Measurements from ENCODE around the gene COX8A. TPM values are rescaled to one million over a fixed set of nuclear protein-coding genes. Genes with fewer than 3 reads are reported as not detected.

COX8A gene
- total and polyA plus RNA-seq, 10 of the 15 experiments (the other 5 are each of a cell fraction or from before 2014, with no cell fraction given), result 243 to 1,476 (median 522) TPM

DNA sequence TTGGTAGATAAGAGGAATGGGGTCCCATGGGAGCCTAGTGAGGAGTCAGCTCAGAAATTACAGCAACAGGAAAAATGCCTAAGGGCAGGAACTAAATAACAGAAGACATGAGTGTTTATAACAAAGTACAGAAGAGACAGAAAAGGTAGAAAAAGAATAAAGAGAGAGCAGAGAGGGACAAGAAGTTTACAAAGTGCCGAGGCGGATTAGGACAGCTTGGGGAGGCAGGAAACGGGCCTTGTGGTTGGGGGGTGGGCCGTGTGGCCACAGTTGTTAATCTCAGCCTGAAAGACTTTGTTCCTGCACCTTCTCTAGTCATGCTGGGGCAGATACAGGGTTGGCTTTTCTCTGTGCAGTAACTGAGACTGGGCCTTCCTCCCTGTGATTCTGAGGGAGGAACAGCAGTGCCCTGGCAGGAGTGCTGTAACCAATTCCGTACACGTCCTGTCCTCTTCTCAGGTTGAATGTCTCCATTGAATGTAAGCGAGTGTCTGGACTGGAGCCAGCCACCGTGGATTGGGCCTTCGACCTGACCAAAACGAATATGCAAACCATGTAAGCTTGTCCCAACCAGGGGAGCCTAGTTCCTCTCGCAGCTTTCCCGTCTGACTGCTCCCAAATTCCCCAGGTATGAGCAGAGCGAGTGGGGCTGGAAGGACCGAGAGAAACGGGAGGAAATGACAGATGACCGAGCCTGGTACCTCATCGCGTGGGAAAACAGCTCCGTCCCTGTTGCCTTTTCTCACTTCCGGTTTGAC lies 22.5 kb upstream of the COX8A start (continued):
- TF ChIP-seq ZBTB40 (IDR thresholded peaks at IDR 0.05; ENCODE audit: borderline replicate concordance), result no peak
- peak; percentile 82 for TF ChIP-seq SPI1 (IDR thresholded peaks at IDR 0.05; ENCODE audit: borderline replicate concordance, insufficient read depth, low read depth, low read length)
- no peak for TF ChIP-seq YBX1 (IDR thresholded peaks at IDR 0.05)
- TF ChIP-seq JUND (IDR thresholded peaks at IDR 0.05; ENCODE audit: low read depth, low read length), result no peak
- TF ChIP-seq BMI1 (IDR thresholded peaks at IDR 0.05; ENCODE audit: borderline replicate concordance), result no peak
- 0 out of 2 replicates have a peak, but pooled peaks have one; percentile 15 for TF ChIP-seq RB1 (IDR thresholded peaks at IDR 0.05; ENCODE audit: borderline replicate concordance)
- 0 out of 2 replicates have a peak, but pooled peaks have one; percentile 64 for TF ChIP-seq DPF2 (IDR thresholded peaks at IDR 0.05)
- TF ChIP-seq, protein P1, sequence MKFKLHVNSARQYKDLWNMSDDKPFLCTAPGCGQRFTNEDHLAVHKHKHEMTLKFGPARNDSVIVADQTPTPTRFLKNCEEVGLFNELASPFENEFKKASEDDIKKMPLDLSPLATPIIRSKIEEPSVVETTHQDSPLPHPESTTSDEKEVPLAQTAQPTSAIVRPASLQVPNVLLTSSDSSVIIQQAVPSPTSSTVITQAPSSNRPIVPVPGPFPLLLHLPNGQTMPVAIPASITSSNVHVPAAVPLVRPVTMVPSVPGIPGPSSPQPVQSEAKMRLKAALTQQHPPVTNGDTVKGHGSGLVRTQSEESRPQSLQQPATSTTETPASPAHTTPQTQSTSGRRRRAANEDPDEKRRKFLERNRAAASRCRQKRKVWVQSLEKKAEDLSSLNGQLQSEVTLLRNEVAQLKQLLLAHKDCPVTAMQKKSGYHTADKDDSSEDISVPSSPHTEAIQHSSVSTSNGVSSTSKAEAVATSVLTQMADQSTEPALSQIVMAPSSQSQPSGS (IDR thresholded peaks at IDR 0.05; ENCODE audit: low read length), result no peak
- peak; percentile 56; the same call in 1 of the 2 replicates for TF ChIP-seq ASH2L (IDR thresholded peaks at IDR 0.05; ENCODE audit: borderline replicate concordance, low read depth)
- TF ChIP-seq PAX8 (IDR thresholded peaks at IDR 0.05), result no peak
- TF ChIP-seq EP300 (IDR thresholded peaks at IDR 0.05; ENCODE audit: borderline replicate concordance in 1 of 2, control insufficient read depth in 1 of 2, low read depth in 2 of 2, low read length in 2 of 2), result peak in 1 of 2 experiments; percentile 31; a peak in 1 of 4 replicates
- TF ChIP-seq TCF3 (IDR thresholded peaks at IDR 0.05; ENCODE audit: borderline replicate concordance, insufficient read depth, low read depth, low read length), result no peak
- TF ChIP-seq USF2 (IDR thresholded peaks at IDR 0.05; ENCODE audit: borderline replicate concordance, low read depth, low read length), result no peak
- TF ChIP-seq IRF4 (IDR thresholded peaks at IDR 0.05; ENCODE audit: low read depth, low read length), result no peak
- TF ChIP-seq MEF2A (IDR thresholded peaks at IDR 0.05; ENCODE audit: insufficient read depth, low read depth, low read length), result no peak
- no peak for TF ChIP-seq CEBPB (IDR thresholded peaks at IDR 0.05; ENCODE audit: borderline replicate concordance in 1 of 2, low read depth in 2 of 2, low read length in 2 of 2)
- peak; percentile 63; the same call in 1 of the 3 replicates for TF ChIP-seq POU2F2 (IDR thresholded peaks at IDR 0.05; ENCODE audit: borderline replicate concordance, low read depth, low read length)
- TF ChIP-seq ZNF384 (IDR thresholded peaks at IDR 0.05; ENCODE audit: borderline replicate concordance, low read depth, low read length), result no peak
- no peak for TF ChIP-seq SUZ12 (IDR thresholded peaks at IDR 0.05; ENCODE audit: unreplicated experiment)
- TF ChIP-seq, protein P2, sequence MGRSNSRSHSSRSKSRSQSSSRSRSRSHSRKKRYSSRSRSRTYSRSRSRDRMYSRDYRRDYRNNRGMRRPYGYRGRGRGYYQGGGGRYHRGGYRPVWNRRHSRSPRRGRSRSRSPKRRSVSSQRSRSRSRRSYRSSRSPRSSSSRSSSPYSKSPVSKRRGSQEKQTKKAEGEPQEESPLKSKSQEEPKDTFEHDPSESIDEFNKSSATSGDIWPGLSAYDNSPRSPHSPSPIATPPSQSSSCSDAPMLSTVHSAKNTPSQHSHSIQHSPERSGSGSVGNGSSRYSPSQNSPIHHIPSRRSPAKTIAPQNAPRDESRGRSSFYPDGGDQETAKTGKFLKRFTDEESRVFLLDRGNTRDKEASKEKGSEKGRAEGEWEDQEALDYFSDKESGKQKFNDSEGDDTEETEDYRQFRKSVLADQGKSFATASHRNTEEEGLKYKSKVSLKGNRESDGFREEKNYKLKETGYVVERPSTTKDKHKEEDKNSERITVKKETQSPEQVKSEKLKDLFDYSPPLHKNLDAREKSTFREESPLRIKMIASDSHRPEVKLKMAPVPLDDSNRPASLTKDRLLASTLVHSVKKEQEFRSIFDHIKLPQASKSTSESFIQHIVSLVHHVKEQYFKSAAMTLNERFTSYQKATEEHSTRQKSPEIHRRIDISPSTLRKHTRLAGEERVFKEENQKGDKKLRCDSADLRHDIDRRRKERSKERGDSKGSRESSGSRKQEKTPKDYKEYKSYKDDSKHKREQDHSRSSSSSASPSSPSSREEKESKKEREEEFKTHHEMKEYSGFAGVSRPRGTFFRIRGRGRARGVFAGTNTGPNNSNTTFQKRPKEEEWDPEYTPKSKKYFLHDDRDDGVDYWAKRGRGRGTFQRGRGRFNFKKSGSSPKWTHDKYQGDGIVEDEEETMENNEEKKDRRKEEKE (IDR thresholded peaks at IDR 0.05), result no peak
